H1 (cell line): ENCODE measurements around the gene PDZD8.

Source experiments
- ATF3 ChIP-seq: IDR thresholded peaks from 2 replicates; pipeline ENCODE4 v1.6.1; 2011; ENCODE audit warnings: low read depth, mild to moderate bottlenecking, low read length; ENCODE audit not compliant: insufficient read depth
- CEBPB ChIP-seq: IDR thresholded peaks from 2 replicates; pipeline ENCODE4 v1.6.1; 2012; ENCODE audit warnings: low read depth, low read length
- CHD7 ChIP-seq: fragments of 300-600 bp; sonication (generic); IDR thresholded peaks from 2 replicates; pipeline ENCODE4 v1.7.1; 2012; ENCODE audit warnings: low read length, moderate library complexity, mild to moderate bottlenecking, inconsistent platforms; ENCODE audit not compliant: insufficient replicate concordance
- CTCF ChIP-seq, 3 experiments: IDR thresholded peaks; 1 replicate in 2 of 3; 2 replicates in 1 of 3; pipeline versions ENCODE4 v1.5.1 to v1.6.1; 2011; ENCODE audit warnings: low read length in 3 of 3, mild to moderate bottlenecking in 3 of 3, inconsistent platforms in 2 of 3, low read depth in 1 of 3, moderate library complexity in 1 of 3; ENCODE audit not compliant: insufficient read depth in 1 of 3; ENCODE audit errors: control extremely low read depth in 1 of 3
- EGR1 ChIP-seq: IDR thresholded peaks from 2 replicates; pipeline ENCODE4 v1.6.1; 2011; ENCODE audit warnings: low read depth, low read length, borderline replicate concordance
- EP300 ChIP-seq, 2 experiments: IDR thresholded peaks; 1 replicate in 1 of 2; 2 replicates in 1 of 2; pipeline ENCODE4 v1.6.1; 2011 to 2012; ENCODE audit warnings: low read depth in 2 of 2, low read length in 2 of 2, mild to moderate bottlenecking in 2 of 2, borderline replicate concordance in 1 of 2, inconsistent platforms in 1 of 2, moderate library complexity in 1 of 2
- EZH2 ChIP-seq: fragments of 200-600 bp; sonication (generic); IDR thresholded peaks from 2 replicates; pipeline ENCODE4 v1.7.1; 2012; ENCODE audit warnings: low read depth, mild to moderate bottlenecking, moderate library complexity, low read length, inconsistent platforms; ENCODE audit not compliant: severe bottlenecking
- GABPA ChIP-seq: IDR thresholded peaks from 2 replicates; pipeline ENCODE4 v1.6.1; 2011; ENCODE audit warnings: mild to moderate bottlenecking, low read length, moderate library complexity, borderline replicate concordance; ENCODE audit not compliant: insufficient read depth
- GTF2F1 ChIP-seq: IDR thresholded peaks from 2 replicates; pipeline ENCODE4 v1.6.1; 2012; ENCODE audit warnings: low read depth, low read length, improper control_type of control experiment, borderline replicate concordance
- PHF8 ChIP-seq: fragments of 200-600 bp; sonication (generic); conservative IDR thresholded peaks from 2 replicates; pipeline ENCODE4 v1.7.1; 2012; ENCODE audit warnings: low read depth, mild to moderate bottlenecking, inconsistent platforms, low read length, moderate library complexity
- POLR2A ChIP-seq, 2 experiments: IDR thresholded peaks; 1 replicate in 1 of 2; 2 replicates in 1 of 2; pipeline ENCODE4 v1.6.1; 2011; ENCODE audit warnings: low read depth in 2 of 2, low read length in 2 of 2, mild to moderate bottlenecking in 2 of 2; ENCODE audit errors: control extremely low read depth in 1 of 2
- POLR2AphosphoS5 ChIP-seq: IDR thresholded peaks from 2 replicates; pipeline ENCODE4 v1.6.1; 2011; ENCODE audit warnings: low read depth, low read length
- YY1 ChIP-seq: IDR thresholded peaks from 2 replicates; pipeline ENCODE4 v1.6.1; 2011; ENCODE audit warnings: low read depth, mild to moderate bottlenecking, low read length

GRCh38 chr10:117351996-117352395 is 23.2 kb downstream of the PDZD8 start:
- TF ChIP-seq EP300 (IDR thresholded peaks at IDR 0.05; ENCODE audit: borderline replicate concordance in 1 of 2, low read depth in 2 of 2, low read length in 2 of 2): no peak
- no peak for TF ChIP-seq CHD7
- no peak for TF ChIP-seq CTCF (IDR thresholded peaks at IDR 0.05; ENCODE audit: control extremely low read depth in 1 of 3, insufficient read depth in 1 of 3, low read depth in 1 of 3, low read length in 3 of 3)
- TF ChIP-seq POLR2AphosphoS5: no peak
- TF ChIP-seq POLR2A (IDR thresholded peaks at IDR 0.05; ENCODE audit: control extremely low read depth in 1 of 2, low read depth in 2 of 2, low read length in 2 of 2): no peak
- no peak for TF ChIP-seq GTF2F1
- no peak for TF ChIP-seq EZH2
- TF ChIP-seq YY1: no peak
- TF ChIP-seq ATF3: no peak
- TF ChIP-seq PHF8: no peak
- no peak for TF ChIP-seq EGR1
- no peak for TF ChIP-seq GABPA
- TF ChIP-seq CEBPB: no peak
